Measurements from ENCODE around the gene PFKFB3.
A peak's percentile ranks its signal among the peaks of the same experiment; 100 is the strongest.

PFKFB3 gene

DNA sequence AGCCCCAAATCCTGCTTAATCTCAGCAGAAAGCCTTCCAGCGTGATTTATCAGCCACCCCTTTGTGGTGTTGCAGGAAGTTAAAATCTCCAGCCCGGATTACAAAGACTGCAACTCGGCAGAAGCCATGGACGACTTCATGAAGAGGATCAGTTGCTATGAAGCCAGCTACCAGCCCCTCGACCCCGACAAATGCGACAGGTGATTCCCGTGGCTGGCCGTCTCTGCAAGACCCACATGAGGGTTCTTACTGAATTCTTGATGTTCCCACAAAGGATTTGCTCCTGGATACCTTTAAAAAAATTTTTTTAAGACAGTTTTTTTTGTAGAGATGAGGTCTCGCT lies 16.7 kb downstream of the PFKFB3 start:
- no peaks in the 10 kb centered on the region for H3K4me1 ChIP-seq (ENCODE audit: control insufficient read depth, insufficient read depth, low read length)
- H3K36me3 ChIP-seq (ENCODE audit: control insufficient read depth in 2 of 2, insufficient read depth in 1 of 2, low read length in 2 of 2) = peaks cover 18 to 97% of the 10 kb centered on the region in 2 experiments; a peak in 2 of 3 replicates
- H3K4me3 ChIP-seq (ENCODE audit: low read depth, low read length) = no peak overlapping the region
- H3K27ac ChIP-seq (ENCODE audit: extremely low read depth, low read depth, low read length) = no peak overlapping the region
- TF ChIP-seq IKZF3 (tag by site-specific recombination; IDR thresholded peaks at IDR 0.05) (no peak), ZNF354C (tag by site-specific recombination; IDR thresholded peaks at IDR 0.05; ENCODE audit: borderline replicate concordance, low read depth) (no peak), ZXDB (tag by site-specific recombination; IDR thresholded peaks at IDR 0.05) (no peak), SCRT2 (tag by site-specific recombination; IDR thresholded peaks at IDR 0.05) (peak; percentile 72), SCRT1 (tag by site-specific recombination; IDR thresholded peaks at IDR 0.05; ENCODE audit: borderline replicate concordance) (0 out of 2 replicates have a peak, but pooled peaks have one; percentile 20)
- ChIA-PET POLR2A (no interaction called here), CTCF (interaction anchor here (0.7 to 0.9 kb wide), 2 partner anchors 17 to 187 kb away, joined by 3 read pairs; partner anchors contain the start of gene PFKFB3)
- H3K9me3 ChIP-seq (ENCODE audit: control insufficient read depth, insufficient read depth, low read depth, low read length) = no peaks in the 10 kb centered on the region

DNA sequence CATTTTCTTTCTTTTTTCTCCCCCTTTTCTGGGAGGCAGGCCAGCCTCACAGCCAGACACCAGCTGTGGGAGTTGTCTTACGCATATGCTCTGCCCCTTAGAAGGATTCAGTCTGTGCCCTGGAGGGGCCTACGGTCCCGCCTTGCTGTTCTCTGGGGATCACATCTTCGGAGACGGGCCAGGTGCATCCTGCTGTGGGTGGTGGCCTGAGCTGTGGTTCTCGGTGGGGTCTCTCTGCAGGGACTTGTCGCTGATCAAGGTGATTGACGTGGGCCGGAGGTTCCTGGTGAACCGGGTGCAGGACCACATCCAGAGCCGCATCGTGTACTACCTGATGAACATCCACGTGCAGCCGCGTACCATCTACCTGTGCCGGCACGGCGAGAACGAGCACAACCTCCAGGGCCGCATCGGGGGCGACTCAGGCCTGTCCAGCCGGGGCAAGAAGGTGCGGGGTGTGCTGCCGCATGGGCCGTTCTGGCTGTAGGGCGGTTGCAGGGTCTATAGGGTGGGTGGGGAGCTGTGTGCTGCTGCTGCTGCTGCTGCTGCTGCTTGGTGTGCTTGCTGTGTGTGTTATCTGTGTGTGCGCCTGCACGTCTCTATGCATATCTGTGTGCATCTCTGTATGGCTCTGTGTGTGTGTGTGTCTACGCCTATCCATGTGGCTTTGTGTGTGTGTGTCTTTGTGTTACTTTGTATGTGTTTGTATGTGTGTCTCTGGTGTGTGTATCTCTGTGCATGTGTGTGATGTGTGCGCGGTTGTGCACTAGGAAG lies 17.9 kb downstream of the PFKFB3 start:
- CTCF ChIA-PET = interaction anchor here (0.7 kb wide), 1 partner anchor 65 kb away, joined by 4 read pairs; no protein-coding TSS in a partner anchor

DNA sequence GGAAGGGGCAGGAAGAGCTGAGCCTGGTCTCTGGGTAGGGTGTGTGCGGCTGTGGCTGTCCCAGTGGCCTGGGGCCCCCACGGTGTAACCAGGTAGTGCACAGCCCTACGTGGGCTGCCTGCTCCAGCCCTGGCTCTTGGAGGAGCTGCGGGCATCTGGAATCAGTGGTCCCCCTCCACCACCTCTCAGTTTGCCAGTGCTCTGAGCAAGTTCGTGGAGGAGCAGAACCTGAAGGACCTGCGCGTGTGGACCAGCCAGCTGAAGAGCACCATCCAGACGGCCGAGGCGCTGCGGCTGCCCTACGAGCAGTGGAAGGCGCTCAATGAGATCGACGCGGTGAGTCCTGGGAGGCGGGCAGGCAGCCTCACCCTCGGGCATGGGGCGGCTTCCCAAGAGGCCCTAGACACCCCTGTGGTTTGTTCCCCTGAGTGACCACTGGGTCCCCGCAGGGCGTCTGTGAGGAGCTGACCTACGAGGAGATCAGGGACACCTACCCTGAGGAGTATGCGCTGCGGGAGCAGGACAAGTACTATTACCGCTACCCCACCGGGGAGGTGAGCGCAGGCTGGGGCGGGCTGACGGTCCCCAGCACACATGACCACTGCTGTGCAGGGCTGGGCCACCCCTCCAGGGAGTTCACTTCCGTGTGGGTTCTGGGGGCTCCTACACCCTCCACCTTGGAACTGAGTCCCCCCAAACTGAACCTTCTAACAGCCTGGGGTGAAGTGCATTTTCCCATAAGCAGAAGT lies 18.6 kb downstream of the PFKFB3 start:
- POLR2A ChIA-PET = interaction anchor here (1.2 kb wide), 1 partner anchor 19 kb away, joined by 3 read pairs; the partner anchor contains the start of gene PFKFB3
- no peaks in the 10 kb centered on the region for H3K9me3 ChIP-seq (ENCODE audit: control insufficient read depth, insufficient read depth, low read depth, low read length)
- H3K4me1 ChIP-seq (ENCODE audit: control insufficient read depth, insufficient read depth, low read length) = no peaks in the 10 kb centered on the region
- no peak overlapping the region for H3K27ac ChIP-seq (ENCODE audit: extremely low read depth, low read depth, low read length)
- no peak overlapping the region for H3K4me3 ChIP-seq (ENCODE audit: low read depth, low read length)
- H3K36me3 ChIP-seq (ENCODE audit: control insufficient read depth in 2 of 2, insufficient read depth in 1 of 2, low read length in 2 of 2) = peaks cover 19 to 97% of the 10 kb centered on the region in 2 experiments; a peak in 2 of 3 replicates
- CTCF ChIA-PET = interaction anchor here (0.6 kb wide), 1 partner anchor 113 kb away, joined by 3 read pairs; no protein-coding TSS in a partner anchor
- no peak for TF ChIP-seq ZNF16 (tag by site-specific recombination; IDR thresholded peaks at IDR 0.05; ENCODE audit: low read depth)
- no peak for TF ChIP-seq YY1 (tag by site-specific recombination; IDR thresholded peaks at IDR 0.05)
- TF ChIP-seq ZNF514 (tag by site-specific recombination; IDR thresholded peaks at IDR 0.05) = no peak
- no peak for TF ChIP-seq ZNF654 (tag by site-specific recombination; IDR thresholded peaks at IDR 0.05; ENCODE audit: low read depth)
- TF ChIP-seq, protein P1, sequence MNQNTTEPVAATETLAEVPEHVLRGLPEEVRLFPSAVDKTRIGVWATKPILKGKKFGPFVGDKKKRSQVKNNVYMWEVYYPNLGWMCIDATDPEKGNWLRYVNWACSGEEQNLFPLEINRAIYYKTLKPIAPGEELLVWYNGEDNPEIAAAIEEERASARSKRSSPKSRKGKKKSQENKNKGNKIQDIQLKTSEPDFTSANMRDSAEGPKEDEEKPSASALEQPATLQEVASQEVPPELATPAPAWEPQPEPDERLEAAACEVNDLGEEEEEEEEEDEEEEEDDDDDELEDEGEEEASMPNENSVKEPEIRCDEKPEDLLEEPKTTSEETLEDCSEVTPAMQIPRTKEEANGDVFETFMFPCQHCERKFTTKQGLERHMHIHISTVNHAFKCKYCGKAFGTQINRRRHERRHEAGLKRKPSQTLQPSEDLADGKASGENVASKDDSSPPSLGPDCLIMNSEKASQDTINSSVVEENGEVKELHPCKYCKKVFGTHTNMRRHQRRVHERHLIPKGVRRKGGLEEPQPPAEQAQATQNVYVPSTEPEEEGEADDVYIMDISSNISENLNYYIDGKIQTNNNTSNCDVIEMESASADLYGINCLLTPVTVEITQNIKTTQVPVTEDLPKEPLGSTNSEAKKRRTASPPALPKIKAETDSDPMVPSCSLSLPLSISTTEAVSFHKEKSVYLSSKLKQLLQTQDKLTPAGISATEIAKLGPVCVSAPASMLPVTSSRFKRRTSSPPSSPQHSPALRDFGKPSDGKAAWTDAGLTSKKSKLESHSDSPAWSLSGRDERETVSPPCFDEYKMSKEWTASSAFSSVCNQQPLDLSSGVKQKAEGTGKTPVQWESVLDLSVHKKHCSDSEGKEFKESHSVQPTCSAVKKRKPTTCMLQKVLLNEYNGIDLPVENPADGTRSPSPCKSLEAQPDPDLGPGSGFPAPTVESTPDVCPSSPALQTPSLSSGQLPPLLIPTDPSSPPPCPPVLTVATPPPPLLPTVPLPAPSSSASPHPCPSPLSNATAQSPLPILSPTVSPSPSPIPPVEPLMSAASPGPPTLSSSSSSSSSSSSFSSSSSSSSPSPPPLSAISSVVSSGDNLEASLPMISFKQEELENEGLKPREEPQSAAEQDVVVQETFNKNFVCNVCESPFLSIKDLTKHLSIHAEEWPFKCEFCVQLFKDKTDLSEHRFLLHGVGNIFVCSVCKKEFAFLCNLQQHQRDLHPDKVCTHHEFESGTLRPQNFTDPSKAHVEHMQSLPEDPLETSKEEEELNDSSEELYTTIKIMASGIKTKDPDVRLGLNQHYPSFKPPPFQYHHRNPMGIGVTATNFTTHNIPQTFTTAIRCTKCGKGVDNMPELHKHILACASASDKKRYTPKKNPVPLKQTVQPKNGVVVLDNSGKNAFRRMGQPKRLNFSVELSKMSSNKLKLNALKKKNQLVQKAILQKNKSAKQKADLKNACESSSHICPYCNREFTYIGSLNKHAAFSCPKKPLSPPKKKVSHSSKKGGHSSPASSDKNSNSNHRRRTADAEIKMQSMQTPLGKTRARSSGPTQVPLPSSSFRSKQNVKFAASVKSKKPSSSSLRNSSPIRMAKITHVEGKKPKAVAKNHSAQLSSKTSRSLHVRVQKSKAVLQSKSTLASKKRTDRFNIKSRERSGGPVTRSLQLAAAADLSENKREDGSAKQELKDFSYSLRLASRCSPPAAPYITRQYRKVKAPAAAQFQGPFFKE (tag by site-specific recombination; IDR thresholded peaks at IDR 0.05; ENCODE audit: borderline replicate concordance) = no peak
- no peak for TF ChIP-seq GLI2 (tag by site-specific recombination; IDR thresholded peaks at IDR 0.05; ENCODE audit: borderline replicate concordance, low read depth)
- no peak for TF ChIP-seq ZNF221 (tag by site-specific recombination; IDR thresholded peaks at IDR 0.05; ENCODE audit: borderline replicate concordance)
- TF ChIP-seq, protein P2, sequence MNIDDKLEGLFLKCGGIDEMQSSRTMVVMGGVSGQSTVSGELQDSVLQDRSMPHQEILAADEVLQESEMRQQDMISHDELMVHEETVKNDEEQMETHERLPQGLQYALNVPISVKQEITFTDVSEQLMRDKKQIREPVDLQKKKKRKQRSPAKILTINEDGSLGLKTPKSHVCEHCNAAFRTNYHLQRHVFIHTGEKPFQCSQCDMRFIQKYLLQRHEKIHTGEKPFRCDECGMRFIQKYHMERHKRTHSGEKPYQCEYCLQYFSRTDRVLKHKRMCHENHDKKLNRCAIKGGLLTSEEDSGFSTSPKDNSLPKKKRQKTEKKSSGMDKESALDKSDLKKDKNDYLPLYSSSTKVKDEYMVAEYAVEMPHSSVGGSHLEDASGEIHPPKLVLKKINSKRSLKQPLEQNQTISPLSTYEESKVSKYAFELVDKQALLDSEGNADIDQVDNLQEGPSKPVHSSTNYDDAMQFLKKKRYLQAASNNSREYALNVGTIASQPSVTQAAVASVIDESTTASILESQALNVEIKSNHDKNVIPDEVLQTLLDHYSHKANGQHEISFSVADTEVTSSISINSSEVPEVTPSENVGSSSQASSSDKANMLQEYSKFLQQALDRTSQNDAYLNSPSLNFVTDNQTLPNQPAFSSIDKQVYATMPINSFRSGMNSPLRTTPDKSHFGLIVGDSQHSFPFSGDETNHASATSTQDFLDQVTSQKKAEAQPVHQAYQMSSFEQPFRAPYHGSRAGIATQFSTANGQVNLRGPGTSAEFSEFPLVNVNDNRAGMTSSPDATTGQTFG (tag by site-specific recombination; IDR thresholded peaks at IDR 0.05; ENCODE audit: borderline replicate concordance) = no peak
- TF ChIP-seq ZNF132 (tag by site-specific recombination; IDR thresholded peaks at IDR 0.05; ENCODE audit: borderline replicate concordance) = no peak
- no peak for TF ChIP-seq TCF7L2 (IDR thresholded peaks at IDR 0.05; ENCODE audit: borderline replicate concordance, low read depth, low read length)
- TF ChIP-seq ZNF157 (tag by site-specific recombination; IDR thresholded peaks at IDR 0.05) = no peak
- TF ChIP-seq RBAK (tag by site-specific recombination; IDR thresholded peaks at IDR 0.05) = no peak
- TF ChIP-seq, protein P3, sequence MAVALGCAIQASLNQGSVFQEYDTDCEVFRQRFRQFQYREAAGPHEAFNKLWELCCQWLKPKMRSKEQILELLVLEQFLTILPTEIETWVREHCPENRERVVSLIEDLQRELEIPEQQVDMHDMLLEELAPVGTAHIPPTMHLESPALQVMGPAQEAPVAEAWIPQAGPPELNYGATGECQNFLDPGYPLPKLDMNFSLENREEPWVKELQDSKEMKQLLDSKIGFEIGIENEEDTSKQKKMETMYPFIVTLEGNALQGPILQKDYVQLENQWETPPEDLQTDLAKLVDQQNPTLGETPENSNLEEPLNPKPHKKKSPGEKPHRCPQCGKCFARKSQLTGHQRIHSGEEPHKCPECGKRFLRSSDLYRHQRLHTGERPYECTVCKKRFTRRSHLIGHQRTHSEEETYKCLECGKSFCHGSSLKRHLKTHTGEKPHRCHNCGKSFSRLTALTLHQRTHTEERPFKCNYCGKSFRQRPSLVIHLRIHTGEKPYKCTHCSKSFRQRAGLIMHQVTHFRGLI (tag by site-specific recombination; IDR thresholded peaks at IDR 0.05) = no peak

More for the DNA sequence above, 17.9 kb downstream of the PFKFB3 start:
- TF ChIP-seq ZNF626 (tag by site-specific recombination; IDR thresholded peaks at IDR 0.05) (no peak), ZNF600 (tag by site-specific recombination; IDR thresholded peaks at IDR 0.05) (0 out of 2 replicates have a peak, but pooled peaks have one; percentile 16)
- POLR2A ChIA-PET = interaction anchor here (1.2 kb wide), 1 partner anchor 18 kb away, joined by 3 read pairs; the partner anchor contains the start of gene PFKFB3
- Histone ChIP-seq H3K9me3 (ENCODE audit: control insufficient read depth, insufficient read depth, low read depth, low read length) (no peaks in the 10 kb centered on the region), H3K4me3 (ENCODE audit: low read depth, low read length) (no peak overlapping the region), H3K4me1 (ENCODE audit: control insufficient read depth, insufficient read depth, low read length) (no peaks in the 10 kb centered on the region), H3K27ac (ENCODE audit: extremely low read depth, low read depth, low read length) (no peak overlapping the region), H3K36me3 (ENCODE audit: control insufficient read depth in 2 of 2, insufficient read depth in 1 of 2, low read length in 2 of 2) (peaks cover 19 to 97% of the 10 kb centered on the region in 2 experiments; a peak in 2 of 3 replicates)
